Measurements from ENCODE around the gene MACO1.

DNA sequence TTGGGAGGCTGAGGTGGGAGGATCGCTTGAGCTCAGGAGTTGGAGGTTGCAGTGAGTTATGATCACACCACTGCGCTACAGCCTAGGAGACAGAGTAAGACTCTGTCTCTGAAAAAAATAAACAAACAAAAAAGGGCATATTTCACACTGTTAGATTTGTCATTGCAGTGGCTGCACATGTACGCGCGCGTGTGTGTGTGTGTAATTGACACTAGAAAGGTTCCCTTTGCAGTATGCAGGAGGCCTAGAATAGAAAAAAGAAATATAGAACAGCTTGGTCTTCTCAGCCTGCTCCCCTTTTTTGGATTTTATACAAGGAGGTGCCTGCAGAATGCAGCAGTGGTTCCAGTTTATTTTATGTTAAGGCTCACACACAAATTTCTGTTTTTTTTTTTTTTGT is 8.6 kb downstream of the MACO1 start:
- TF ChIP-seq, protein P1, sequence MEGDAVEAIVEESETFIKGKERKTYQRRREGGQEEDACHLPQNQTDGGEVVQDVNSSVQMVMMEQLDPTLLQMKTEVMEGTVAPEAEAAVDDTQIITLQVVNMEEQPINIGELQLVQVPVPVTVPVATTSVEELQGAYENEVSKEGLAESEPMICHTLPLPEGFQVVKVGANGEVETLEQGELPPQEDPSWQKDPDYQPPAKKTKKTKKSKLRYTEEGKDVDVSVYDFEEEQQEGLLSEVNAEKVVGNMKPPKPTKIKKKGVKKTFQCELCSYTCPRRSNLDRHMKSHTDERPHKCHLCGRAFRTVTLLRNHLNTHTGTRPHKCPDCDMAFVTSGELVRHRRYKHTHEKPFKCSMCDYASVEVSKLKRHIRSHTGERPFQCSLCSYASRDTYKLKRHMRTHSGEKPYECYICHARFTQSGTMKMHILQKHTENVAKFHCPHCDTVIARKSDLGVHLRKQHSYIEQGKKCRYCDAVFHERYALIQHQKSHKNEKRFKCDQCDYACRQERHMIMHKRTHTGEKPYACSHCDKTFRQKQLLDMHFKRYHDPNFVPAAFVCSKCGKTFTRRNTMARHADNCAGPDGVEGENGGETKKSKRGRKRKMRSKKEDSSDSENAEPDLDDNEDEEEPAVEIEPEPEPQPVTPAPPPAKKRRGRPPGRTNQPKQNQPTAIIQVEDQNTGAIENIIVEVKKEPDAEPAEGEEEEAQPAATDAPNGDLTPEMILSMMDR (IDR thresholded peaks at IDR 0.05): no peak
- no peak for TF ChIP-seq ZFX (IDR thresholded peaks at IDR 0.05; ENCODE audit: borderline replicate concordance)

Measured in 22Rv1 (cell line).